Right lobe of liver (tissue), 6 donors: ENCODE data around the gene RBM33. TPM values are rescaled to one million over a fixed set of nuclear protein-coding genes. Genes with fewer than 3 reads are reported as not detected.

ENCODE experiments used
- ATAC-seq, 4 donors: fragments of 200-7000 bp; cut with Tn5 transposase; one replicate each; pipeline ENCODE4 v1.9.1; 2020; ENCODE audit warnings: mild to moderate bottlenecking in 4 of 4, moderate library complexity in 4 of 4
- DNase-seq, 3 donors: peaks; one replicate each; pipeline ENCODE4 v3.0.0-alpha.2; 2020
- H3K27ac ChIP-seq, 3 donors: fragments of 200-600 bp; one replicate each; pipeline ENCODE4 v1.8.0; 2022
- H3K27me3 ChIP-seq, 2 donors: fragments of 200-600 bp; one replicate each; pipeline ENCODE4 v1.8.0; 2022
- H3K36me3 ChIP-seq, 4 donors: fragments of 200-600 bp; sonication (generic) in 1 of 4; one replicate each; pipeline versions ENCODE4 v1.5.1 to v1.8.0; 2017 to 2022; ENCODE audit warnings: control low read depth in 1 of 4
- H3K4me1 ChIP-seq, 4 donors: fragments of 200-600 bp; sonication (generic) in 1 of 4; one replicate each; pipeline versions ENCODE4 v1.5.1 to v1.8.0; 2017 to 2022; ENCODE audit warnings: control low read depth in 1 of 4
- H3K4me3 ChIP-seq, 3 donors: fragments of 200-600 bp; one replicate each; pipeline ENCODE4 v1.8.0; 2022
- H3K9me3 ChIP-seq, 4 donors: fragments of 200-600 bp; sonication (generic) in 1 of 4; one replicate each; pipeline versions ENCODE4 v1.5.1 to v1.8.0; 2017 to 2022; ENCODE audit warnings: control low read depth in 1 of 4
- CTCF ChIP-seq, 4 donors: fragments of 200-600 bp in 3 of 4; fragments of 450-650 bp in 1 of 4; IDR thresholded peaks; one replicate each; pipeline versions ENCODE4 v1.5.1 to v1.8.0; 2016 to 2022; ENCODE audit warnings: antibody characterized with exemption in 4 of 4, mild to moderate bottlenecking in 2 of 4
- POLR2A ChIP-seq: fragments of 450-650 bp; IDR thresholded peaks from one replicate; pipeline ENCODE4 v1.6.1; 2017; ENCODE audit warnings: antibody characterized with exemption, mild to moderate bottlenecking
- WGBS: methylation state at CpG from one replicate; pipeline ENCODE4 v1.1.6; 2018; ENCODE audit warnings: low coverage, low lambda C conversion rate; ENCODE audit not compliant: insufficient coverage; ENCODE audit errors: missing lambda C conversion rate; 5-methylcytosine and 5-hydroxymethylcytosine counted together
- intact Hi-C, 2 donors: fragments of 100-400 bp; cut with DNase I; formaldehyde crosslinking; loops; one replicate each; pipeline versions ENCODE4 v1.11.2 to v1.14.1; 2022
- total RNA-seq, 6 experiments: library from RNA; depleted of rRNA in 2 of 6; stranded (reverse); fragments of >200 nt in 2 of 6; fragmentation: NEBNext Ultra II Directional in 3 of 6; extraction: Animal tissue kit (Norgen Biotek cat#: 25700) in 3 of 6; gene quantifications; one replicate each; pipeline versions ENCODE4 v1.1.0 to v1.2.4, GENCODE V29; 2016 to 2023
- donor health status: DM: no; HTN: yes; CAD: no.
- donor health status: DM: no; HTN: no; CAD: no.
- donor health status: DM: no; HTN: no; CAD: no.
- donor health status: DM: no; HTN: yes; CAD: no.
- donor health status: DM: no; HTN: yes; CAD: no.

Gene RBM33
- total RNA-seq, 6 experiments from 2014 or later = 24.9 to 55.1 (median 32.0) TPM

DNA sequence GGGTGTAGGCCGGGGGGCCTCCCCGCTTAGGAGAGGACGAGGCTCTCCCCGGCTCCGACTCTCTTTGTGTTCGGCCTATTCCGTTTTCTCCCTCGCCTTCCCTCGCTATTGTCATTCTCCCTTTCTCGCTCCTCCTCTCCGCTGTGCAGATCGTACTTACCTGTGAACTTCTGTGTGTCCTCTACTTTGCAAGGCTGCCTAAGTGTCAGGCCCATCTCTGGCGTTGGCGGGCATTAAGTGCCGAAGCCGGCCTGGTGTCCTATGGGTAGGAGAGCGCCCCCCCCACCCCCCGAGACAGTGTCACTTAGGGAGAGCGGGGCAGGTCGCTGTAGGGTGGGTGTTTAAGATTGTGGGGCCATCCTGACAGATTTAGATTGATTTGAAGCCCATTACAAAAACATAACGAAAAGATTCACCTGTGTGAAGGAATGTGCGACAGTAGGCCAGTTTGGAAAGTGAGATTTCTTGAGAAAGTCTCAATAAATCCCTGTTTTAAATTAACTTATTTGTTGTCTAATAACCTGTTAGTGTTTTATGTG lies 579 bp downstream of the RBM33 start:
- intact Hi-C loops = no loop called here
- peak; percentile 53 to 60 (median 56) for DNase-seq
- TF ChIP-seq CTCF (IDR thresholded peaks at IDR 0.05) = no peak
- TF ChIP-seq POLR2A = no peak
- Histone ChIP-seq H3K27ac (peak overlapping the region; percentile 96 to 98 (median 97)), H3K4me3 (peak overlapping the region; percentile 76 to 87 (median 76)), H3K4me1 (peaks cover 0 to 24% (median 10%) of the 10 kb centered on the region in 4 donors), H3K27me3 (no peaks in the 10 kb centered on the region), H3K9me3 (no peaks in the 10 kb centered on the region), H3K36me3 (peaks cover 0 to 19% (median 9%) of the 10 kb centered on the region in 4 donors)
- under 1% methylated on average over 22 of the region's 22 CpGs for WGBS
- ATAC-seq = peak; percentile 40 to 64 (median 52)

DNA sequence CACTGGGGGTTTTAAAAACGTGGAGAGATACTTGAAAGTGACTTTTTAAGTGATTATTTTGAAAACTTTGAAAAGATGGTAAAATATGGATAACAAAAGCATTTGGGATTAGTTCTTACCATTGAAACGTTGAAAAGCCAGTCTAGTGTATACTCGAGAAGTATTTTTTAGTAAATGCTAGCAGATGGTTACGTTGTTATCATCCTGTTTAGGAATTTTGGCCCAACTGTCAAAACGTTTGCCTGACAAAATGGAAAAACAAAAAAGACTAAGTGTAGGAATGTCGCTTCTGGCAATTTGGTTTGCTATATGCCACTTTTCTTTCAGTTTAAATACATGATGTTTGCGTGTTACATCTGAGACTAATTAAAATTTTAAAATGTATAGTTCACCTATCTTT lies 1.2 kb downstream of the RBM33 start:
- ATAC-seq (no peak), DNase-seq (no peak)
- intact Hi-C loops = no loop called here
- Histone ChIP-seq H3K36me3 (peaks cover 0 to 19% (median 9%) of the 10 kb centered on the region in 4 donors), H3K27ac (peak overlapping the region in 2 of 3 donors; percentile 96 to 98), H3K4me3 (peak overlapping the region; percentile 76 to 87 (median 76)), H3K27me3 (no peaks in the 10 kb centered on the region), H3K4me1 (peaks cover 0 to 25% (median 12%) of the 10 kb centered on the region in 4 donors), H3K9me3 (no peaks in the 10 kb centered on the region)
- TF ChIP-seq POLR2A = no peak
- TF ChIP-seq CTCF (IDR thresholded peaks at IDR 0.05) = no peak
- WGBS = 14% methylated on average over 7 of the region's 7 CpGs

DNA sequence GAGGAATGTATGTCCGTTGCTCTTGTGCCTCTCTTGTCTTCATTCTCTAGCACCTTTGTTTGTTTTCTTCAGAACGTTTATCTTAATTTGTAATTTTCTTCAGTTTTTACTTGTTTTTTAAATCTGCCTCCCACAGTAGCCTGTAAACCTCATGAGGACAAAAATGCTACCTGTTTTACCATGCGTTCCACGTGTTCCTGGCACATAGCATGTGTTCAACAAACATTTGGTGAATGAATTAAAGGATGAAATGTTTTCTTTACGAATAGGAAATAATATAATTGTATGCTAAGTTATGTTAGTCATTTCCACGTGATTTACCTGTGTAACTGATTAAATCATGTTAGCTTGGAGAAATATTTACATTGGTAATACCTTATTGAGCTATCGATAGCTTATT lies 2.2 kb downstream of the RBM33 start:
- ATAC-seq (no peak), DNase-seq (no peak)
- Histone ChIP-seq H3K9me3 (no peaks in the 10 kb centered on the region), H3K4me3 (no peak overlapping the region), H3K27ac (no peak overlapping the region), H3K36me3 (peaks cover 0 to 13% (median 6%) of the 10 kb centered on the region in 4 donors), H3K27me3 (no peaks in the 10 kb centered on the region), H3K4me1 (peaks cover 0 to 35% (median 12%) of the 10 kb centered on the region in 4 donors)
- TF ChIP-seq CTCF (IDR thresholded peaks at IDR 0.05) (no peak), POLR2A (no peak)
- WGBS = 35% methylated on average over 7 of the region's 7 CpGs
- intact Hi-C loops = no loop called here

- no peaks in the 10 kb centered on the region for H3K27me3 ChIP-seq
- DNase-seq (no peak), ATAC-seq (no peak)
- H3K4me3 ChIP-seq = no peak overlapping the region
- H3K4me1 ChIP-seq = peaks cover 0 to 42% (median 14%) of the 10 kb centered on the region in 4 donors
- H3K36me3 ChIP-seq = peaks cover 0 to 8% (median 3%) of the 10 kb centered on the region in 4 donors
- 67% methylated on average over 3 of the region's 5 CpGs for WGBS
- no peak overlapping the region for H3K27ac ChIP-seq
- TF ChIP-seq POLR2A (no peak), CTCF (IDR thresholded peaks at IDR 0.05) (no peak)
- H3K9me3 ChIP-seq = no peaks in the 10 kb centered on the region
- intact Hi-C loops = no loop called here
Measured at GRCh38 chr7:155647302-155647701, 2.8 kb downstream of the RBM33 start.
